CD4-positive, alpha-beta T cell treated with Interleukin-4 for 1 hour (primary cell): Measurements from ENCODE around the gene NPFFR2.
"Not testable (repeated sequence)": the region's sequence is repeated elsewhere in the genome, so short reads cannot be mapped to it uniquely, and the experiment has no call there.

ENCODE experiments used
- DNase-seq, 2 donors: peaks; one replicate each; pipeline ENCODE4 v3.0.0-alpha.2; 2020 to 2022

The NPFFR2 gene

GRCh38 chr4:72031868-72032608 is at the start of gene NPFFR2:
Gene NPFFR2, plus strand, starts transcription at chr4:72032000. Its CDS starts 96,592 bp downstream, at chr4:72128592.
- no peak for DNase-seq

- DNase-seq: no peak
These were observed 39.1 kb upstream of the NPFFR2 start for GRCh38 chr4:71992571-71993312.

GRCh38 chr4:71994559-71994958 is 37.2 kb upstream of the NPFFR2 start:
- no peak for DNase-seq

GRCh38 chr4:71995297-71995696 is 36.5 kb upstream of the NPFFR2 start:
- no peak for DNase-seq

GRCh38 chr4:72006586-72006985 is 25.2 kb upstream of the NPFFR2 start:
- no peak for DNase-seq

GRCh38 chr4:72011906-72012305 is 19.9 kb upstream of the NPFFR2 start:
- no peak for DNase-seq

GRCh38 chr4:72016011-72016410 is 15.8 kb upstream of the NPFFR2 start:
- no peak for DNase-seq

GRCh38 chr4:72019688-72020087 is 12.1 kb upstream of the NPFFR2 start:
- DNase-seq: no peak

GRCh38 chr4:72022553-72022952 is 9.2 kb upstream of the NPFFR2 start:
- no peak for DNase-seq

- DNase-seq: no peak
These were observed 23.8 kb downstream of the NPFFR2 start for GRCh38 chr4:72055566-72055965.

- no peak for DNase-seq
These were observed 31.9 kb downstream of the NPFFR2 start for GRCh38 chr4:72063726-72064125.

GRCh38 chr4:72067051-72067450 is 35.3 kb downstream of the NPFFR2 start:
- DNase-seq: no peak

GRCh38 chr4:72073816-72074215 is 42.0 kb downstream of the NPFFR2 start:
- no peak for DNase-seq

- no peak for DNase-seq
These were observed 44.8 kb downstream of the NPFFR2 start for GRCh38 chr4:72076562-72076961.

GRCh38 chr4:72077346-72077745 is 45.5 kb downstream of the NPFFR2 start:
- DNase-seq: no peak

- no peak for DNase-seq
These were observed 52.8 kb downstream of the NPFFR2 start for GRCh38 chr4:72084587-72085011.

GRCh38 chr4:72090606-72091005 is 58.8 kb downstream of the NPFFR2 start:
- DNase-seq: not testable (repeated sequence)

- no peak for DNase-seq
These were observed 62.4 kb downstream of the NPFFR2 start for GRCh38 chr4:72094059-72094797.

GRCh38 chr4:72107456-72107855 is 75.7 kb downstream of the NPFFR2 start:
- no peak for DNase-seq

GRCh38 chr4:72109364-72109763 is 77.6 kb downstream of the NPFFR2 start:
- DNase-seq: no peak

GRCh38 chr4:72109959-72110497 is 78.2 kb downstream of the NPFFR2 start:
- no peak for DNase-seq

- no peak for DNase-seq
These were observed 79.1 kb downstream of the NPFFR2 start for GRCh38 chr4:72110886-72111285.

- DNase-seq: no peak
These were observed 80.1 kb downstream of the NPFFR2 start for GRCh38 chr4:72111863-72112262.
